IMR-90 (cell line): ENCODE measurements around the gene LAMA2.

Source experiments
- BHLHE40 ChIP-seq: fragments of 150-350 bp; IDR thresholded peaks from 2 replicates; pipeline ENCODE4 v1.6.1; 2016; ENCODE audit warnings: mild to moderate bottlenecking, low read depth, low read length
- CEBPB ChIP-seq: IDR thresholded peaks from 2 replicates; pipeline ENCODE4 v1.6.1; 2012; ENCODE audit warnings: low read depth, low read length, improper control_type of control experiment
- CHD1 ChIP-seq: IDR thresholded peaks from 2 replicates; pipeline ENCODE4 v1.6.1; 2012; ENCODE audit warnings: low read depth, low read length, improper control_type of control experiment
- MAFK ChIP-seq: IDR thresholded peaks from 2 replicates; pipeline ENCODE4 v1.6.1; 2012; ENCODE audit warnings: low read depth, low read length, improper control_type of control experiment
- MAZ ChIP-seq: IDR thresholded peaks from 2 replicates; pipeline ENCODE4 v1.6.1; 2012; ENCODE audit warnings: low read depth, mild to moderate bottlenecking, low read length, improper control_type of control experiment, moderate library complexity, borderline replicate concordance
- MXI1 ChIP-seq: IDR thresholded peaks from 2 replicates; pipeline ENCODE4 v1.6.1; 2012; ENCODE audit warnings: low read depth, mild to moderate bottlenecking, low read length, moderate library complexity, borderline replicate concordance
- POLR2A ChIP-seq: IDR thresholded peaks from 2 replicates; pipeline ENCODE4 v1.6.1; 2012; ENCODE audit warnings: mild to moderate bottlenecking, low read depth, low read length
- RAD21 ChIP-seq: IDR thresholded peaks from 2 replicates; pipeline ENCODE4 v1.6.1; 2012; ENCODE audit warnings: low read length, improper control_type of control experiment
- RCOR1 ChIP-seq: IDR thresholded peaks from 2 replicates; pipeline ENCODE4 v1.6.1; 2012; ENCODE audit warnings: mild to moderate bottlenecking, low read length, improper control_type of control experiment; ENCODE audit not compliant: insufficient replicate concordance
- RFX5 ChIP-seq: IDR thresholded peaks from 2 replicates; pipeline ENCODE4 v1.8.0; 2012; ENCODE audit warnings: low read depth, mild to moderate bottlenecking, low read length, moderate library complexity
- SMC3 ChIP-seq: fragments of 150-350 bp; IDR thresholded peaks from 2 replicates; pipeline ENCODE4 v1.6.1; 2016; ENCODE audit warnings: low read depth, mild to moderate bottlenecking, antibody characterized with exemption, low read length, moderate library complexity
- TF ChIP-seq, protein P1 (sequence below): conservative IDR thresholded peaks from 2 replicates; pipeline ENCODE4 v1.5.1; 2012; ENCODE audit warnings: mild to moderate bottlenecking, low read depth, low read length, improper control_type of control experiment
- TF ChIP-seq, protein P2 (sequence below): fragments of 150-350 bp; IDR thresholded peaks from 2 replicates; pipeline ENCODE4 v1.6.1; 2017; ENCODE audit warnings: mild to moderate bottlenecking, antibody characterized with exemption, low read length, low read depth
- TF ChIP-seq, protein P3 (sequence below): fragments of 150-350 bp; IDR thresholded peaks from 2 replicates; pipeline ENCODE4 v1.6.1; 2016; ENCODE audit warnings: low read depth, mild to moderate bottlenecking, low read length, moderate library complexity, borderline replicate concordance

DNA sequence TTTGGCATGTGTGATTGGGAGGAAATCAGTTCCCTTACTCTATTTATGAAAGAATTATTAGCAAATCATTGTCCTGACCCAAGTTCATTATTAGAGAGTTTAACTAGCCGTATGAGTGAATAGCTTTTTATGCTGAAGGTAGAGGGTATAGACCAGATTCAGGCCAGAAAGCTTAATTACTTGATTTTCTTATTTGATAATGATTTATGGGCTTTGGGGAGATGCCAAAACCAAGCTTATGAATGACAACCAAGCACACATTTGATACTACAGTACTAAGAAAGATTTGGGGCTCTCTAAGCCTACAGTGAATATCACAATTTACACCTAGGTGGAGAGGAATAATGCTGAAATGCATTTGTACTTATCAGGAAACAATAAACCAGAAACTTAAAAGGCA, 633.8 kb downstream of the LAMA2 start:
- no peak for TF ChIP-seq POLR2A
- TF ChIP-seq, protein P1, sequence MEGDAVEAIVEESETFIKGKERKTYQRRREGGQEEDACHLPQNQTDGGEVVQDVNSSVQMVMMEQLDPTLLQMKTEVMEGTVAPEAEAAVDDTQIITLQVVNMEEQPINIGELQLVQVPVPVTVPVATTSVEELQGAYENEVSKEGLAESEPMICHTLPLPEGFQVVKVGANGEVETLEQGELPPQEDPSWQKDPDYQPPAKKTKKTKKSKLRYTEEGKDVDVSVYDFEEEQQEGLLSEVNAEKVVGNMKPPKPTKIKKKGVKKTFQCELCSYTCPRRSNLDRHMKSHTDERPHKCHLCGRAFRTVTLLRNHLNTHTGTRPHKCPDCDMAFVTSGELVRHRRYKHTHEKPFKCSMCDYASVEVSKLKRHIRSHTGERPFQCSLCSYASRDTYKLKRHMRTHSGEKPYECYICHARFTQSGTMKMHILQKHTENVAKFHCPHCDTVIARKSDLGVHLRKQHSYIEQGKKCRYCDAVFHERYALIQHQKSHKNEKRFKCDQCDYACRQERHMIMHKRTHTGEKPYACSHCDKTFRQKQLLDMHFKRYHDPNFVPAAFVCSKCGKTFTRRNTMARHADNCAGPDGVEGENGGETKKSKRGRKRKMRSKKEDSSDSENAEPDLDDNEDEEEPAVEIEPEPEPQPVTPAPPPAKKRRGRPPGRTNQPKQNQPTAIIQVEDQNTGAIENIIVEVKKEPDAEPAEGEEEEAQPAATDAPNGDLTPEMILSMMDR, result no peak
- TF ChIP-seq RAD21, result no peak
- no peak for TF ChIP-seq MXI1
- TF ChIP-seq, protein P2, sequence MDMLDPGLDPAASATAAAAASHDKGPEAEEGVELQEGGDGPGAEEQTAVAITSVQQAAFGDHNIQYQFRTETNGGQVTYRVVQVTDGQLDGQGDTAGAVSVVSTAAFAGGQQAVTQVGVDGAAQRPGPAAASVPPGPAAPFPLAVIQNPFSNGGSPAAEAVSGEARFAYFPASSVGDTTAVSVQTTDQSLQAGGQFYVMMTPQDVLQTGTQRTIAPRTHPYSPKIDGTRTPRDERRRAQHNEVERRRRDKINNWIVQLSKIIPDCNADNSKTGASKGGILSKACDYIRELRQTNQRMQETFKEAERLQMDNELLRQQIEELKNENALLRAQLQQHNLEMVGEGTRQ, result no peak
- no peak for TF ChIP-seq BHLHE40
- TF ChIP-seq MAFK, result no peak
- no peak for TF ChIP-seq CHD1
- TF ChIP-seq, protein P3, sequence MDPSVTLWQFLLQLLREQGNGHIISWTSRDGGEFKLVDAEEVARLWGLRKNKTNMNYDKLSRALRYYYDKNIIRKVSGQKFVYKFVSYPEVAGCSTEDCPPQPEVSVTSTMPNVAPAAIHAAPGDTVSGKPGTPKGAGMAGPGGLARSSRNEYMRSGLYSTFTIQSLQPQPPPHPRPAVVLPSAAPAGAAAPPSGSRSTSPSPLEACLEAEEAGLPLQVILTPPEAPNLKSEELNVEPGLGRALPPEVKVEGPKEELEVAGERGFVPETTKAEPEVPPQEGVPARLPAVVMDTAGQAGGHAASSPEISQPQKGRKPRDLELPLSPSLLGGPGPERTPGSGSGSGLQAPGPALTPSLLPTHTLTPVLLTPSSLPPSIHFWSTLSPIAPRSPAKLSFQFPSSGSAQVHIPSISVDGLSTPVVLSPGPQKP, result no peak
- TF ChIP-seq CEBPB, result no peak
- TF ChIP-seq SMC3, result no peak
- TF ChIP-seq MAZ, result no peak
- no peak for TF ChIP-seq RFX5
- no peak for TF ChIP-seq RCOR1
